Right lobe of liver (tissue), 4 donors: ENCODE measurements around the gene DNAJA2.

Experiments used
- POLR2A ChIP-seq: fragments of 450-650 bp; IDR thresholded peaks from one replicate; pipeline ENCODE4 v1.6.1; 2017; ENCODE audit warnings: antibody characterized with exemption, mild to moderate bottlenecking
- TF ChIP-seq, protein P1 (sequence below), 4 donors: fragments of 200-600 bp in 3 of 4; fragments of 450-650 bp in 1 of 4; IDR thresholded peaks; one replicate each; pipeline versions ENCODE4 v1.5.1 to v1.8.0; 2016 to 2022; ENCODE audit warnings: antibody characterized with exemption in 4 of 4, mild to moderate bottlenecking in 2 of 4
- donor health status: DM: no; HTN: no; CAD: no.
- donor health status: DM: no; HTN: no; CAD: no.
- donor health status: DM: no; HTN: yes; CAD: no.

- TF ChIP-seq, protein P1, sequence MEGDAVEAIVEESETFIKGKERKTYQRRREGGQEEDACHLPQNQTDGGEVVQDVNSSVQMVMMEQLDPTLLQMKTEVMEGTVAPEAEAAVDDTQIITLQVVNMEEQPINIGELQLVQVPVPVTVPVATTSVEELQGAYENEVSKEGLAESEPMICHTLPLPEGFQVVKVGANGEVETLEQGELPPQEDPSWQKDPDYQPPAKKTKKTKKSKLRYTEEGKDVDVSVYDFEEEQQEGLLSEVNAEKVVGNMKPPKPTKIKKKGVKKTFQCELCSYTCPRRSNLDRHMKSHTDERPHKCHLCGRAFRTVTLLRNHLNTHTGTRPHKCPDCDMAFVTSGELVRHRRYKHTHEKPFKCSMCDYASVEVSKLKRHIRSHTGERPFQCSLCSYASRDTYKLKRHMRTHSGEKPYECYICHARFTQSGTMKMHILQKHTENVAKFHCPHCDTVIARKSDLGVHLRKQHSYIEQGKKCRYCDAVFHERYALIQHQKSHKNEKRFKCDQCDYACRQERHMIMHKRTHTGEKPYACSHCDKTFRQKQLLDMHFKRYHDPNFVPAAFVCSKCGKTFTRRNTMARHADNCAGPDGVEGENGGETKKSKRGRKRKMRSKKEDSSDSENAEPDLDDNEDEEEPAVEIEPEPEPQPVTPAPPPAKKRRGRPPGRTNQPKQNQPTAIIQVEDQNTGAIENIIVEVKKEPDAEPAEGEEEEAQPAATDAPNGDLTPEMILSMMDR (IDR thresholded peaks at IDR 0.05): no peak
- no peak for TF ChIP-seq POLR2A
Measured at GRCh38 chr16:46924402-46924801, 49.1 kb downstream of the DNAJA2 start.
